CD4-positive, alpha-beta T cell (primary cell): ENCODE results near the gene MEI1. TPM values are rescaled to one million over a fixed set of nuclear protein-coding genes. Genes with fewer than 3 reads are reported as not detected.
A peak's percentile ranks its signal among the peaks of the same experiment; 100 is the strongest.

Experiments used
- ATAC-seq: fragments of 200-7000 bp; cut with Tn5 transposase; one replicate; pipeline ENCODE4 v1.10.0; 2022; ENCODE audit warnings: mild to moderate bottlenecking; ENCODE audit not compliant: poor library complexity
- CTCF ChIA-PET: fragments of 350-600 bp; sonication (Branson Sonifier 250); formaldehyde crosslinking; loops from one replicate; lab custom pipeline; 2021; ENCODE audit warnings: antibody characterized with exemption, inconsistent platforms; lab: Charles Lee
- POLR2A ChIA-PET: fragments of 350-600 bp; sonication (Branson Sonifier 250); formaldehyde crosslinking; loops from one replicate; lab custom pipeline; 2021; ENCODE audit warnings: antibody characterized with exemption, inconsistent platforms; lab: Charles Lee
- DNase-seq, 14 experiments: peaks; one replicate each; pipeline ENCODE4 v3.0.0-alpha.2; 2013 to 2020; ENCODE audit warnings: mixed read lengths in 2 of 14
- H3K27ac ChIP-seq, 2 donors: one replicate each; pipeline versions ENCODE4 v1.5.1 to v1.7.0; 2013; ENCODE audit warnings: low read length in 2 of 2, low read depth in 1 of 2, mild to moderate bottlenecking in 1 of 2
- H3K27me3 ChIP-seq, 2 experiments: 1 replicate in 1 of 2; 2 replicates in 1 of 2; pipeline versions ENCODE4 v1.6.1 to v1.7.0; 2013; ENCODE audit warnings: low read length in 2 of 2, control low read depth in 1 of 2, mild to moderate bottlenecking in 1 of 2, moderate library complexity in 1 of 2; ENCODE audit not compliant: insufficient read depth in 2 of 2, control insufficient read depth in 1 of 2
- H3K36me3 ChIP-seq: one replicate; pipeline ENCODE4 v1.6.1; 2013; ENCODE audit warnings: low read length, control low read depth; ENCODE audit not compliant: insufficient read depth
- H3K4me1 ChIP-seq: one replicate; pipeline ENCODE4 v1.6.1; 2013; ENCODE audit warnings: low read length, control low read depth; ENCODE audit not compliant: insufficient read depth
- H3K4me3 ChIP-seq: one replicate; pipeline ENCODE4 v1.5.1; 2013; ENCODE audit warnings: mild to moderate bottlenecking, low read length, moderate library complexity
- H3K9me3 ChIP-seq, 2 experiments: 1 replicate in 1 of 2; 2 replicates in 1 of 2; pipeline versions ENCODE4 v1.6.1 to v1.7.0; 2013; ENCODE audit warnings: low read length in 2 of 2, mild to moderate bottlenecking in 2 of 2, control low read depth in 1 of 2, moderate library complexity in 1 of 2; ENCODE audit not compliant: control insufficient read depth in 1 of 2, insufficient read depth in 1 of 2
- H3K27ac Mint-ChIP-seq: one replicate; pipeline ENCODE4 v1.8.0; 2020; ENCODE audit warnings: mixed read lengths
- H3K27me3 Mint-ChIP-seq: one replicate; pipeline ENCODE4 v1.8.0; 2021; ENCODE audit warnings: mixed read lengths
- H3K36me3 Mint-ChIP-seq: one replicate; pipeline ENCODE4 v1.8.0; 2021; ENCODE audit warnings: low read depth, mixed read lengths
- H3K4me1 Mint-ChIP-seq: one replicate; pipeline ENCODE4 v1.8.0; 2021; ENCODE audit warnings: low read depth, mixed read lengths
- H3K4me3 Mint-ChIP-seq: one replicate; pipeline ENCODE4 v1.8.0; 2020; ENCODE audit warnings: mild to moderate bottlenecking, mixed read lengths
- H3K9me3 Mint-ChIP-seq: one replicate; pipeline ENCODE4 v1.8.0; 2020; ENCODE audit warnings: mixed read lengths
- CTCF ChIP-seq: fragments of 200-600 bp; IDR thresholded peaks from one replicate; pipeline ENCODE4 v1.8.0; 2022; ENCODE audit warnings: antibody characterized with exemption, mild to moderate bottlenecking
- intact Hi-C, 2 experiments: fragments of 100-400 bp; cut with DNase I in 1 of 2; cut with micrococcal nuclease in 1 of 2; formaldehyde crosslinking; loops; one replicate each; pipeline versions ENCODE4 v1.15.1 to v1.9.0; 2023 to 2025; cut with DNase I, micrococcal nuclease
- total RNA-seq, 174 experiments: library from RNA in 2 of 174; stranded (reverse) in 2 of 174; gene quantifications; one replicate each; pipeline ENCODE4 v1.2.3 and lab custom pipeline; 2021 to 2026

Gene MEI1
- total RNA-seq, 2 experiments from 2014 or later, result 64.4 to 81.0 TPM

DNA sequence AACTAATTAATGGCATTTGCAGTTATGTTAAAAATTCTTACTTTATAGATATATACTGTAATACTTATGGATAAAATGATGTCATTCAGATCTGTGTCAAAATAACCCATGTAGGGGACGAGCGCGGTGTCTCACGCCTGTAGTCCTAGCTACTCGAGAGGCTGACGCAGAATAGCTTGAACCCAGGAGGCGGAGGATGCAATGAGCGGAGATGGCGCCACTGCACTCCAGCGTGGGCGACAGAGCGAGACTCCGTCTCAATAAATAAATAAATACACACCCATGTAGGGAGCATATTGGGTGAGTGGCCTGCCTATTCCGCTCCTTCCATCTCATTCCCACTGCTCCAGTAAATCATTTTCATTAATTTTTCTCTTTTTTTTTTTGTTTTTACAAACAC lies 17.7 kb upstream of the MEI1 start:
- intact Hi-C loops, result loop anchor here in 1 of 2 experiments (5.0 kb wide), 1 partner anchor 59 kb away; the partner anchor contains the start of genes DESI1 and XRCC6
- Histone ChIP-seq H3K9me3 (no peaks in the 10 kb centered on the region), H3K4me3 (peak overlapping the region; percentile 75), H3K27ac (peak overlapping the region; percentile 86 to 95), H3K36me3 (peaks cover 38% of the 10 kb centered on the region), H3K4me1 (peaks cover 38% of the 10 kb centered on the region), H3K27me3 (no peaks in the 10 kb centered on the region)
- H3K27ac Mint-ChIP-seq, result peak overlapping the region; percentile 98
- H3K27me3 Mint-ChIP-seq, result no peaks in the 10 kb centered on the region
- peaks cover 61% of the 10 kb centered on the region for H3K36me3 Mint-ChIP-seq
- DNase-seq (peak in 3 of 14 experiments; percentile 25 to 59 (median 26)), ATAC-seq (peak; percentile 15)
- no peaks in the 10 kb centered on the region for H3K9me3 Mint-ChIP-seq
- H3K4me3 Mint-ChIP-seq, result peak overlapping the region; percentile 97
- ChIA-PET CTCF (interaction anchor here (1.6 to 1.9 kb wide), 2 partner anchors 15 kb away, joined by 4 to 7 read pairs; no protein-coding TSS in a partner anchor), POLR2A (interaction anchor here (1.5 kb wide), 1 partner anchor 15 kb away, joined by 10 read pairs; no protein-coding TSS in a partner anchor)
- peaks cover 52% of the 10 kb centered on the region for H3K4me1 Mint-ChIP-seq
- TF ChIP-seq CTCF, result no peak

GRCh38 chr22:41682033-41682807 lies 17.1 kb upstream of the MEI1 start:
- peaks cover 57% of the 10 kb centered on the region for H3K36me3 Mint-ChIP-seq
- Histone ChIP-seq H3K27me3 (no peaks in the 10 kb centered on the region), H3K4me3 (peak overlapping the region; percentile 75), H3K27ac (peak overlapping the region; percentile 86 to 95), H3K36me3 (peaks cover 33% of the 10 kb centered on the region), H3K4me1 (peaks cover 44% of the 10 kb centered on the region), H3K9me3 (no peaks in the 10 kb centered on the region)
- ATAC-seq (peak; percentile 83), DNase-seq (peak; percentile 72 to 93 (median 80))
- H3K27ac Mint-ChIP-seq, result peak overlapping the region; percentile 98
- peak overlapping the region; percentile 97 for H3K4me3 Mint-ChIP-seq
- H3K9me3 Mint-ChIP-seq, result no peaks in the 10 kb centered on the region
- ChIA-PET CTCF (interaction anchor here (1.6 to 1.9 kb wide), 2 partner anchors 15 kb away, joined by 4 to 7 read pairs; no protein-coding TSS in a partner anchor), POLR2A (interaction anchor here (1.5 kb wide), 1 partner anchor 15 kb away, joined by 10 read pairs; no protein-coding TSS in a partner anchor)
- intact Hi-C loops, result loop anchor here in 1 of 2 experiments (5.0 kb wide), 1 partner anchor 60 kb away; the partner anchor contains the start of genes DESI1 and XRCC6
- no peak for TF ChIP-seq CTCF
- no peaks in the 10 kb centered on the region for H3K27me3 Mint-ChIP-seq
- peaks cover 52% of the 10 kb centered on the region for H3K4me1 Mint-ChIP-seq

- no peaks in the 10 kb centered on the region for H3K27me3 Mint-ChIP-seq
- no peaks in the 10 kb centered on the region for H3K9me3 ChIP-seq
- H3K4me3 Mint-ChIP-seq, result peak overlapping the region; percentile 97
- ATAC-seq (no peak), DNase-seq (no peak)
- peaks cover 56% of the 10 kb centered on the region for H3K36me3 Mint-ChIP-seq
- ChIA-PET CTCF (interaction anchor here (1.0 to 1.6 kb wide), 2 partner anchors 14 to 16 kb away, joined by 4 to 6 read pairs; no protein-coding TSS in a partner anchor), POLR2A (no interaction called here)
- TF ChIP-seq CTCF, result no peak
- H3K4me3 ChIP-seq, result peak overlapping the region; percentile 75
- H3K4me1 Mint-ChIP-seq, result peaks cover 56% of the 10 kb centered on the region
- intact Hi-C loops, result loop anchor here in 1 of 2 experiments (5.0 kb wide), 1 partner anchor 61 kb away; the partner anchor contains the start of genes DESI1 and XRCC6
- H3K27ac ChIP-seq, result peak overlapping the region; percentile 86 to 95
- H3K4me1 ChIP-seq, result peaks cover 51% of the 10 kb centered on the region
- no peaks in the 10 kb centered on the region for H3K9me3 Mint-ChIP-seq
- peaks cover 27% of the 10 kb centered on the region for H3K36me3 ChIP-seq
- no peaks in the 10 kb centered on the region for H3K27me3 ChIP-seq
- H3K27ac Mint-ChIP-seq, result peak overlapping the region; percentile 98
These were observed 16.3 kb upstream of the MEI1 start for GRCh38 chr22:41683052-41683451.
